CD4-positive, alpha-beta T cell treated with Interleukin-2 at 100 ng/mL for 4 hours (primary cell): ENCODE measurements around the gene MARCHF2.

ENCODE experiments used
- DNase-seq: peaks from one replicate; pipeline ENCODE4 v3.0.0-alpha.2; 2020; ENCODE audit warnings: low spot score

The MARCHF2 gene

DNA sequence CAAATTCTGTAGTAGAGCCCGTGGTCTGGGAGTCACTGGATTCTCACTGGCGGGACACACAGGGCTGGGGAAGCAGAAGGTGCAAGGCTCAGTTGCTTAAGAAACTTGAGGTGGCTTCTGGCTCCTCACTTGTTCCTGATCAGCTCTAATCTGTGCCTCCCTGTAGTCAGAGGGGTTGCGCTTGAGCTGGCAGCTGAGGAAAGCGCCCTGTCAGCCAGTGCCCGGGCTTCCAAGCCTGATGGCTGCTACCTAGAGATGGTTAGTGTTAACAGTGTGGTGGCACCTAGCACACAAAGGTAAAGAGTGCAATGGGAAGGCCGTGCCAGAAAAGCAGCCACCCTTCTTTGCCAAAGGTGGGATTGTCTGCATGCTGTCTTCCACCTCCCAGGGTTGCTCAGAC is 40.5 kb downstream of the MARCHF2 start:
- no peak for DNase-seq

DNA sequence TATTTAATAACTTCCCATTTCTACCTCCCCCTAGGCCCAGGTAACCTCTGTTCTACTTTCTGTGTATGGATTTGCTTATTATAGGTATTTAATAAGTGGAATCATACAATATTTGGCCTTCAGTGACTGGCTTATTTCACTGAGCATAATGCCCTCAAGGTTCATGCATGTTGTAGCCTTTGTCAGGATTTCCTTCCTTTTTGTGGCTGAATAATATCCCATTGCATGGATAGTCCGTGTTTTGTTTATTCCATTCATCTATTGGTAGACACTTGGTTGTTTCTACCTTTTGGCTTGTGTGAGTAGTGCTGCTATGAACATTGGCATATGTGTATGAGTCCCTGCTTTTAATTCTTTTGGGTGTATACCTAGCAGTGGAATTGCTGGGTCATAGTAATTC is 41.1 kb downstream of the MARCHF2 start:
- no peak for DNase-seq

DNA sequence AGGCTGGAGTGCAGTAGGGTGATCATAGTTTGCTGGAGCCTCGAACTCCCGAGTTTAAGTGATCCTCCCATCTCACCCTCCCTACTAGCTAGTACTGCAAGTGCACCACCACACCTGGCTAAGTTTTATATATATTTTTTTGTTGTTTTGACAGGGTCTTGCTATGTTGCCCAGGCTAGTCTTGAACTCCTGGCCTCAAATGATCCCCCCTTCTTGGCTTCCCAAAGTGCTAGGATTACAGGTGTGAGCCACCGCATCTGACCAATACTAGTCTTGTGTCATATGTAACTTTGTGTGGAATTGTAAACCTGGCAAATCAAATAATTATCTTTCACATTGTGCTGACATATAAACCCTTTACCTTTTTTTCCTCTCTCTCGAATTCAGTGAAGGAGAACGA is 41.9 kb downstream of the MARCHF2 start:
- DNase-seq, result no peak

DNA sequence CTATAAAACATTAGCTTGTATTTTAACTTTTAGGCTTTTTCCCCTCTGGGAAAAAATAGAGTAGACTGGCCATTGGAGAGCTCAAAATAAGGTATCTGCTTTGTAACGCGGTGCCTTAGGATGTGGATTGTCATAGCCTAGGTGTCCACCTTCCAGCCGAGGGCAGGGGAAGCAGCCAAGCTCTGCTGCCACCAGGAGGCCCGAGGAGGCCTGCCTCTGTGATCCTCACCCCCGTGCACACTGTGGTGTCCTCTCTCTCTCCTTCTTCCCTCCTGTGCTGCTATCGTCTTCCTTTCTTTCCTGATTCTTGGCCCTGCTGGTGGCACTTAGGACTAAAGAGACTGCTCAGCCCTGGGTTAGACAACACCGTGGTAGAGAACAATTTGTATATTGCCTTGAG is 43.0 kb downstream of the MARCHF2 start:
- no peak for DNase-seq

DNA sequence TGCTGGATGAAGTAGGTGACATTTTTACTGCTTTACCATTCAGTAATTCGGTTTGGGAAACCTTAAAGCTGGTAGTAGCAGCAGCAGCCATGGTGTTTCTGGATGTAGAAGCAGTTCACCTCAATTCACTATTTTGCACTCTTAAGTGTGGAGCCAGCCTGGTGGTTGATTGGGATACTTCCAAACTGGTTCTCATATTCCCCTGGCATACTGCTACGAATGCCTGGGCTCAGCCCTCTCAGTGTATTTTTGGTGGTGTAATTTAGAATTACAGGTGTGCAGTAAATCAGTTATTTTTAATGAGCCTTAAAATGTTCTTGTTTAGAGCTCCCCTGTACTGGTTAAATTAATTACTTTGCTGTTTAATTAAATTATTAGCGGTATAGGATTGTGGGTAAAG is 44.1 kb downstream of the MARCHF2 start:
- no peak for DNase-seq

DNA sequence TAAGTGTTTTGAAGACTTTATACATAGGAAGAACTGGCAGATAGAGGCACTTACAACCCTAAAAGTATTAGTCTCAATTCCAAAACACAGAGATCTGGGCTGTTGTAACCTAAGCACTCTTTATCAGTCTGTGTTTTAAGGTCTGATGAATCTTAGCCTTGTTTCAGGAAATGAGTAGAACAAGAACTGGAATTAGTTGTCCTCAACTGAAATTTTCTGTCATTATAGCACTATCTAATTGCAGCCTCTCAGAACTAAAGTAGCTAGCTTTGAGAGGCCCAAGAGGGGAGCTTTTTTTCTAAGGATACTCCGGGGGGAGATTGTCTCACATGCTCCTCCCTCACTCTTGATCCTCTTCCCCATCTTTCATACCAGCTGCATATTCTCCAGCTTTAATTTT is 44.7 kb downstream of the MARCHF2 start:
- DNase-seq, result no peak

DNA sequence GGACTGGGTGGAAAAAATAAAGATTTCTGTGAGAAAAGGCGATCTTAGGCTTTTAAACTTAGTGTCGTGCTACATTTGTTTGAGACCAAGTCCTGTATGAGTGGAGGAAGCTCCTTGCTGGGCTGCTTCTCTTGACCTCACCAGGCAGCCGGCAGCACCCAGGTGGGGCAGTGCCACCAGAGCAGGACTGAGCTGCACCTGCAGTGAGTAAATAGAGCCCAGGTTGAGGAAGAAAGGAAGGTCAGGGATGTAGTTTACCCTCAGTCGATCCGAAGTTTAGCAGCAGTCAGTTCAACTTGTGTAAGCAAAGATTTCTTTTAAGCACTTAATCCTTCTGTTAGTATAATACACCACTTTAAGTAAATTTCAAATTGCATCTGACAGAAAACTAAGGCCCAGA is 45.3 kb downstream of the MARCHF2 start:
- DNase-seq, result no peak

DNA sequence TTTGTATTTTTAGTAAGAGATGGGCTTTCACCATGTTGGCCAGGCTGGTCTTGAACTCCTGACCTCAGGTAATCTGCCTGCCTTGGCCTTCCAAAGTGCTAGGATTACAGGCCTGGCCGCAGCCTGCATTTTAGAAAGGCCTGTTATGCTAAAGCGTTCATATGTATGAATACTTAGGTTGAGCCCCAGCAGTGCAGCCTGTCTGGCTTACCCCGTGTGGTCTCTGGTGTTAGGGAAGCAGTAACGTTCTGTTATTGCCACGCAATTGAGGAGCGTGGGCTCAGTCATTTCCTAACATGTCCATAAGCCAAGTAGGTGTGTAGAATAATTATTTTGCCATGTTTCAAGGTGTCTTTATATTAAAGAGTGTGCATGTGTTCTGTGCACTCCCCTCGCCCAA is 46.0 kb downstream of the MARCHF2 start:
- no peak for DNase-seq

DNA sequence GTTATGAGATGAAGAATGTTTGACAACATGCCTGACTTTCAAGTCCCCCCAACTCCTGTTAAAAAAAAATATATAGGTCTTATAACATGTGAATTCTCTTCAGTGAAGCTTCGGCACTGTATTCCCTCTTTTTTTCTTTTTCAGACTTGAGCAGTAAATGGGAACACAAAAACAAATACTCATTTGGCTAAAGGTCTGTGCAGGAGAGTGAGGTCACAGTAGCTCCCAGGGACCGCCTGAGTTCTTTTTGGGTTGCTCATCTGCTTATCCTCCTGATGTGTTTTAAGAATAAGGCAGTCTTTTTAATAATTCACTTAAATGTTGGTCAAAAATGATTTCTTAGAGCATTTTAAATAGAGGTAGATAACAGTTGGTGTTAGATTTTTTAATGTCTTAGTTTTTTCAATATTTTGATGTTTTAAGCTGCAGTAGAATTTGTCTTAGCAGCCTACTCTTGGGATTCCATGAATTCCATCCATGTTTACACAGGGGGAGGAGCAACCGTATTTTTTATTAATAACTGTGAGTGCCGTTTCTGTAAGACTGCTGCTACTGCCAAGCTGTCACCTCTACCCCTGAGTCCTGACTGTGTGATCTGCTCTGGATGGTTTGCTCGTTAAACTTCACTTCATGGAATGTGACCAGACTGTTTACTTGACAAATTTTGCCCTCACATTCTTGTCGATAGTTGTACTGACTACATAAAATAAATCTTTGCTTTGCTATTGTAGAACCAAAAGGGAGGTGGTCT is 46.6 kb downstream of the MARCHF2 start:
- DNase-seq, result no peak

DNA sequence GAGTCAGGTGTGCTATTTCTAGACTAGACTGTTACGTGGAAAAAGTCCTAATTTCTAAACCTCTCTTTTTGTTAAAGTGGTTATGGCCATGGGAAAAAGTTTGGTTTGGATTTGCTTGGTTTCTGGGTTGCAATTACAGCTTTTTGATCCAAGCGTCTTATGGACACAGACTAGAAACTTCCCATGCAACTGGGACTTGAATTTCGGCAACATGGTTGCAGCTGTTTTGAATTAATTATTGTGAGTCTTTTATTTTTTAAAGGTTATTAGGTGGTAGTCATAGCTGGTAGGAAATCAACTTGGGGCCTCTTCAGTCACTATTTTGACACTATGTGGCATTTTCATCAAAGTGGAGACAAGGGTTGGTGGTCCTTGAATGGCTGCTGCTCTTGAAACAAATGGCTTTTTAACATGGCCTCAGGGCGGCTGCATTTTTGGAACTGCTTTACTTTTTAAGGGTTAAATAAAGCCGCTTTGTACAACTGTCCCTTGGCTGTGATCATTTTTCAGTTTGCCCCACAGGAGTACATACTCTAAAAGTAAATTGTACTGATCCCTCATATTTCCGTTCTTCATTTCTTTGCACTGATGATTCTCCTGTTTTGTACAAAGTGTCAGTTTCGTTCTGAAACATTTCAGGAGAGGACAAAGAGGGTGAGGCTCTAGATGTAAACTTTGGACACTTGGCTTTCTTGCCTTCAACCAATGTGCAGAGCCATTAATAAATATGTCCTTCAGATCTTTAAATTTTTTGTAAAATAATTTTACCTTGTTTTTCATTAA is 47.6 kb downstream of the MARCHF2 start:
- no peak for DNase-seq

DNA sequence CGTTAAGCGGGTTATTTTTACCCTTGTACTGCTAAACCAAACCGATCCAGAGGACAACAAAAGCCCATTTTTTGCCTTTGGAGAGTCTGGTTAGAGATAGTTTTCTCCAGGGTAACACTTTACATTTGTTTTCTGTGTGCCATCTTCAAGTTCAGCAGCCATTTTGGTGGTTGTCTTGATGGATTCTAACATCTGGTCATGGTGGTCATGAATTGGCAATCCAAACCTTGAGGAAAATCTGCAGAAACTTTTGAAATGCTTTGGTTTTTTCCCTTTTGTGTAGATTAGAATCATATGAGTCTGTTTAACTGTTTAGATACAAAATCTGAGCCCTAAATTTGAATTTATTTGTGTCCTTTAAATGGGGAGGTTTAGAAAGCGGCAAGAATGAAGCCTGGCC is 48.3 kb downstream of the MARCHF2 start:
- no peak for DNase-seq

DNA sequence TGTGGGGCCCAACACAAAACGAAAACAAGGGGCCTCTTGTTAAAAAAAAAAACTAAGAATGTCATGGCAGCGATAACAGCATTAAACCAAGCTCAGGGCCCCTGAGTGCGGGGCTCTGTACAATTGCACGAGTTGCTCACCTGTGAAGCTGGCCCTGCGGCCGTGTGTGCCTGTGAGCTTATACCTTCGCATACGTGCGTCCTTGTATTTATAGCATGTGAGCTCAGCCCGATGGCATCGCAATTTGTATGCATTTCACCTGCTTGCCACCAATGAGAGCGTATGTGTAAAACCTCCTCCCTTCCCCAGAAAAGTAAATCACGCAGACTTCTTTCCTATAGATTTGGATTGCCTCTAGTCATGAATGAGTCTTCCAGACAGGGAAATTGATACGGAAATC is 48.8 kb downstream of the MARCHF2 start:
- no peak for DNase-seq

DNA sequence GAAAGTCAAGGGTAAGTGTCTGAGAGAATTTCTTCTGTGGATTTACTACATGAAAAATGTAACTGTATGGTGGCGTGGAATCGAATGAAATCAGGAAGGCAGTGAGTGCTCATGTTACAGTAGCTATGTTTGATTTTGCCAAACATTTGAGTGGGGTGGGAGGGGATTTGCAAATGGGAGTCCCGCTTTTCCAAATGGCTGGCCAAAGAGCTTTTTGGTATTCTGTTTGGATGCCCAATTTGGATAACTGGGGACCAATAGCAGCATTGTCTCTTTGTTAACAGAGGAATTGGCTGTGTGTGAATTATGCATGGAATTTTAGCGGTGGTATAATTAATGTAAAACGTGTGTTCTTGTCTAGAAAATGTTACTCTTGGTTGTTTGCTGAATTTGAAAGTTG is 49.5 kb downstream of the MARCHF2 start:
- DNase-seq, result no peak

DNA sequence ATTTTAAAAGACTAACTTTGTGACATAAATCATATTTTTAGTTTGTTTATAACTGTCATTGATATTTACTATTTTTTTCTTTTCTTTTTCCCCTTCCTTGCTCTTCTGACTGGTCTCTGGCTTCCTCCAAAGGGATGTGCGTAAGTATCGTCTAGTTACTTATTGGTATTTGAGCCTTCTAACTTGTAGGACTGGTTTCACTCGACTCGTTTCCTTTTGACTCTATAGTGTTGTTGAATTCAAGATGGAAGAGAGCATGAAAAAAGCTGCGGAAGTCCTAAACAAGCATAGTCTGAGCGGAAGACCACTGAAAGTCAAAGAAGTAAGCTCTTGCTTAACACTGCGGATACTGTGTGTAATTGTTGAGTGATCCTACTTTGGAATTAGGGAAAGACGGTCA is 50.3 kb downstream of the MARCHF2 start:
- DNase-seq, result no peak

DNA sequence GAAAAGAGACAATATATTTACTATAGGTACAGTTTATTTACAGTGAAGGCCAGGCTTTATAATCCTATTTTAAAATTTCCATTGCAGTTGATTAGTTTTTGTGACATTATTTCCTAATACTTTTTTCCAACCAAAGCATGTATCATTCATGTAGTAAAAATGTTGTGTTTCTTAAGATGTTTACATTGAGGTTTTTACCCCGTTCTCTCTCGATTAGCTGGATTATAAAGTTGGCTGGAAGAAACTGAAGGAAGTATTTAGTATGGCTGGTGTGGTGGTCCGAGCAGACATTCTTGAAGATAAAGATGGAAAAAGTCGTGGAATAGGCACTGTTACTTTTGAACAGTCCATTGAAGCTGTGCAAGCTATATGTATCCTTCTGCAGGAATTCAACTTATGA is 52.9 kb downstream of the MARCHF2 start:
- no peak for DNase-seq

DNA sequence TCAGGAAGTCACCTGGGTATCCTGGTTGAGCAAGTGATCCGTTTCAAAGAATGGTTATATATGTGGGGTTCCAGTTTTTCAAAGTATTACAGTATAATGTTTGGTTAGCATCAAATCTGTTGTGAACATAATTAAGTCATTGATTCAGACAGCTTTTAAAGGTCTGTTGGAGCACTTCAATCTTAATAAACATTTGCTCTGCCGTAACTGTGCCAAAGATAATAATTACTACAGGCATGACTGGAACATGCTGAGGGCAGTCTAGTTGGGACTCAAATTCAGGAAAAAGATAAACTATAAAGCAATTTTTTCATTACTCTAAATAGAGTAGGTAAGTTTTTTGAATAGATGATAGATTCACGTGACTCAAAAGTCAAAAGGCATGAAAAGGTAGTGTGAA is 55.0 kb downstream of the MARCHF2 start:
- DNase-seq, result no peak

DNA sequence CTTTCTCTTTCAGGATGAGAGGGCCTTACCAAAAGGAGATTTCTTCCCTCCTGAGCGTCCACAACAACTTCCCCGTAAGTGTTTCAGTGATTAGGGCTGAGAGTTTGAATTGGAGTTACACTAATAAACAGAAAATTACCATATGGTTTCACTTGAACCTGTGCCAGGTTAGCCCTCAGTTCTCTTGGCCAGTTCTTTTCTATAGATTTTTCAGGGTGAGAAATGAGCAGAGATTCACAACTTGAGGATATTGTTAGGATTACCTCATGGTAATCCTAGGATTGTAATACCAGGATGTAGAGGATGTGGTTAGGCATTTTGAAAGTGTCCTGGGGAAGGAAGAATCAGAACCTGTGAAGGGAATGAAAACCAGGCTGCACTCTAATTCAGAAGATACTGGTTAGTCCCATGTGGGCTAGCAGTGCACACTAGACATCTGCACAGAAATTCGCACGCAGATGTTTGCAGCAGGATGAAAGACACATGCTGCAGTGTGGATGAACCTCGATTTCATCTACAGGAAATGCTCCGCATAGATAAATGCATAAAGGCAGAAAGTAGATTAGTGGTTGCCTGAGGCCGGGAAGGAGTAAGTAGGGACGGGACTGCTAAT is 55.8 kb downstream of the MARCHF2 start:
- DNase-seq, result no peak

DNA sequence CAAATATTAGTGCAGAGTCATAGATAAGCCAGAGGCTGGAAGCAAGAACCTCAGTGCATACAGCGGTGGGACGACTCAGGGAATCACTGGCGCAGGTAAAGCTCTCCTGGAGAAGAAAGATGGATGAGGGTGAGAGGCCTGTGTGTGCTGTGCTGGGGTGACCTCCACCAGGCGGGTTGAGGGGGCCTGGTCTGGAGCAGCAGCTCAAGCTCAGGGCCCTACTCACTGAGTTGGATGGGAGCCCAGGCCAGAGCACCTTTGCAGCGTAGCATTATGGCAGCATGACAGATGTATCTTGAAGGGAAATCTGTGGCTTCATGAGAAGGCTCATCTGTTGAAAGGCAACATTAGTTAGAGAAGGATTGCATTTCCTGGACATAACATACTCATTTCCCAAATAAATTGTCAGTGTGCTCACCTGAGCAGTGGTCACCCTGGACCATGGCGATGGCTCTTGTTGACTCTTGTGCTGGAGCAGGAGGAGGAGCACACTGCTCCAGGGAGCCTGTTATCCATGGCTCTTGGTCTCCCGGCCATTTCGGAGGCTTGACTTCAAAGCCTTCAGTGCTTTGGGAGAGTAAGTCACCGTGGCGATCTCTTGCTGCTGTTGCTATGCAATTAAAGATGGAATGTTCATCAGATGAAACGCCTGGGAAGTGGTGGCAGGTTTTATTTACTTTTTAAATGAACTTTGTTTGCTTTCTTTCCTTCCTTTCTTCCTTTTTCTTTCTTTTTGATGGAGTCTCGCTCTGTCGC is 56.7 kb downstream of the MARCHF2 start:
- DNase-seq, result no peak

DNA sequence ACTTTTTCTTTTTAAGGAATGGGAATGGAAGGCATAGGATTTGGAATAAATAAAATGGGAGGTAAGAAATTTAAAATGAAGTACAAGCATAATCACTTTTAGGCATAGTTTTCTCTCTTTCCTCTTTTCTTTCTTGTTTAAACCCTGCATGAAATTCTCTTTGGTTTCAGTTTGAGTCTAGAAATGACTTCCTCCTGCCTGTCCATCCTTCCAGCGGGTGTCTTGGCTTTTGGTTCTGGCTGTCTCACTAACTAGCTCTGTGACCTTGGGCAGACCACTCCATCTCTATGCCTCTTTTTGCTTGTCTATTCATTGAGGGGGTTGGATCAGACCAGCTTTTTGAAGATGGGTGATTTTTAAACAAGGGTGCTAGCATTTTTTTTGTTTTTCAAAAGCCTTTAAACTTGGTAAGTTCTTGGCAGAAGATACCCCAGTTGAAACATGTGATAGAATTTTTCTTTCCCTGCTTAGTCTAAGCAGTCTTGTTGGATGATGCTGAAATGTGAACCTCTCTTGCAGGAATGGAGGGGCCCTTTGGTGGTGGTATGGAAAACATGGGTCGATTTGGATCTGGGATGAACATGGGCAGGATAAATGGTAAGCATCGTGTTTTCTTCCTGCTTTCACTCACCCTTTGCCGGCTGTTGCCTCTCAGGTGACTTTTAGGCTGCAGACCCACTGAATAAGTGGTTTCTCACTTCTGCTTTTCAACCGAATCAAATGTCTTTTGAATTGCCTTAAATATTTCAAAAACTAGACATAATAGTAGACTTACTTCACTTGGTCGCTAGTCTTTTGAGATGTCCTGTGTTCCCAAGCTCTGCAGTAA is 60.8 kb downstream of the MARCHF2 start:
- no peak for DNase-seq

DNA sequence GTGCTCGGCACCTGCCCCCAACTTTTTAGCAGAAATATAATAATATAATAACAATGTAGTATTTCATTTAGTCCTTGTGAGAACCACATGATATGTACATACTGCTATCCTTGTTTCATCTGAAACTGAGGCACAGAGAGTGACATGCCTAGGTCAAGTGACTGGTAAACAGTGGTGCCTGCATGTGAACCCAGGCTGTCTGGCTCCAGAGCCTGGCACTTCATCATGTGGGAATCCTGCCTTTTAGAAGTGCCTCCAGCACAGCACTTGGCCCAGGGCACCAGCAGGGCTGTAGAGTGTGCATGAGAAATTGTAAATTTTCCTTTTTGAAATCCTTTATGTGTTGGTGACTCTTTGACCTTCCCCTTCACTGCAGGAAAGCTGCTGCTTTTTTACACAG is 61.9 kb downstream of the MARCHF2 start:
- no peak for DNase-seq

DNA sequence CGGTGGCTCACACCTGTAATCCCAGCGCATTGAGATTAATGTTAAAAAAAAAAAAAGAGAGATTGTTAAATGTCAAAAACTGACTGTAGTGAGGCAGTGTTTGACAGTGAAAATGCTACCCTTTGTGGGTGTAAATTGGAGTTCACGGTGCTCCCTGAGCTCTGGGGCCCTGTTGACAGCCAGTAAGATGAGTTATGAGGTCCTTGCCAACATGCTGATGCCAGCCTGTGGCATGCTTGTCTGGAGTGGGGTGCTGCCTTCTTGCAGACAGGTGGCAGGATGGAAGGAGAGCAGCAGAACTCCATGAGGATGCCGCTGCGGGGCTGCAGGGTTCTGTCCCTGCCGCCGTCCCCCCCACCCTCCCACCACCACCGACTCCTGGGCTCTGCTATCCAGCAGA is 63.4 kb downstream of the MARCHF2 start:
- no peak for DNase-seq

DNA sequence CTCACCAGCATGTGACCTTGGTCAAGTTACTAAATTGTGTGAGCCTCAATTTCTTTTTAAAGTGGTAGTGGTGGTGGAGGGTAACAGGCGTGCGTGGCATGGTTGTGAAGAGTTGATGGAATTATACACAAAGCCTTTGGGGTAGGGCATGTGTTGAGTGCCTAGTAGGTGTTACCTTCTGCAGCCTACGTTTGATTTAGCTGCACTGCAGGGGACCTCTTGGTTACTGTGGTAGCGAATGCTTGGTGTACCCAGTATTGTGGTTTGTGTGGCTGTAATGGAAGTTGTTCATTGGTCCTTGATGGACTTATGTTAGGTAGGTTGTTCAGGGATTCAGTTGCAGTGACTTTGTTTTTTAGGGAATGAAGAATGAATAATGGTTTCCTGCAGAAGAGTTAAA is 64.8 kb downstream of the MARCHF2 start:
- DNase-seq, result no peak
